ENCODE data around the gene HPCA.
A peak's percentile ranks its signal among the peaks of the same experiment; 100 is the strongest.

The HPCA gene

DNA sequence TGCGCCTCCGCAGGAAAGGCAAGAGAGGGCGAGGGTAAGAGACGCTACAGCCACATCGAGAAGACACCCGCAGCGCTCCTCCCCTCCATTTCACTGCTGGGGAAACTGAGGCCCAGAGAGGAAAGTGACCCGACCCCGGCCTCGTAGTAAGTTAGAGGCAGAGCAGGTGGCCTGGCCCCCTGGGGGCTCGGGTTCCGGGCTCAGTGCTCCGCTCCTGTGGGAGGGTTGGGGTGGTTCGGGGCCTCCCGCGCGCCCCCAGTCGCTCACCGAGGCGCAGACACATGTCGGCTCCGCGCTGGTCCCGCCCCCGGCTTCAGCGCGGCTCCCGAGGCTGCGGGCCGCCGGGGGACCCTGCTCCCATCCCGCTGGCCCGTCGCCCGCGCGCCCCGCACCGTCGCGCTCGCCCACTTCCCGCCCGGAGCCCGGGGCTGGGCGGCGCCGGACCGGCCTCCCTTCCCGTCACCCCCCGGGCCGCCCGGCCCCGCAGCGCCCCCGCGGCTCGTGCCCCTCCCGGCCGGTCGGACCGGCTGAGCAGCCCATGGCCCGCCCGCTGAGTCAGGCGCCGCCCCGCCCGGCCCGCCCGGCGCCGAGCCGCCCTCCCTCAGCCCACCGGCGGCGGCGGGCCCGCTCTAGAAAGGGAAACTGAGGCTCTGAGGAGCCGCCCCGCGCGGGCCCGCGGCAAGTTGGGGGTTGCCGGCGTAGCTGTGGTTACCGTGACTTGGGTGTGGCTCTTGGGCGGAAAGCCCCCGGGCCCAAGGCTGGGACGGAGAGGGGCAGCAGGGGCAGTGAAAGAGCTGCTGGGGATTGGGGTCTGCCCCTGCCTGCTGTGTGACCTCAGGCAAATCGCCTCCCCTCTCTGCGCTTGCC, 14.9 kb downstream of the HPCA start, which contains the start of gene TMEM54:
TMEM54 (minus strand) TSS at position 434 of the 867 bp plus-strand sequence; CDS start at position 283, 151 bp downstream.
- H3K27me3 ChIP-seq (ENCODE audit: insufficient read depth, low read length, poor library complexity): peaks cover 5% of the 10 kb centered on the region
- peak within 1 kb of the TSS; percentile 74 for H3K4me2 ChIP-seq (ENCODE audit: low read length)
- no peaks in the 10 kb centered on the region for H3K79me2 ChIP-seq (ENCODE audit: control insufficient read depth, insufficient read depth, low read length)
- H3K4me3 ChIP-seq (ENCODE audit: low read length): peak within 1 kb of the TSS; percentile 22
- no peak within 1 kb of the TSS for H2AK5ac ChIP-seq (ENCODE audit: low read length)
- no peaks in the 10 kb centered on the region for H3K4me1 ChIP-seq (ENCODE audit: control insufficient read depth, low read depth, low read length)
- WGBS (ENCODE audit: extremely low coverage, insufficient coverage, low lambda C conversion rate): no CpG with 5 or more reads among the region's 92 CpGs
- no peak within 1 kb of the TSS for H3K27ac ChIP-seq (ENCODE audit: low read depth, low read length)
- peak within 1 kb of the TSS; percentile 76 for H3K56ac ChIP-seq (ENCODE audit: low read length)
- peak within 1 kb of the TSS; percentile 10 for H3K18ac ChIP-seq (ENCODE audit: low read length)
- no peaks in the 10 kb centered on the region for H3K36me3 ChIP-seq (ENCODE audit: control insufficient read depth, insufficient read depth, low read length)
- no peak within 1 kb of the TSS for H2BK5ac ChIP-seq (ENCODE audit: low read length)
- no peak within 1 kb of the TSS for H2BK120ac ChIP-seq (ENCODE audit: low read depth, low read length)
- no peak within 1 kb of the TSS for H4K5ac ChIP-seq (ENCODE audit: low read length)
- no peak within 1 kb of the TSS for H2BK15ac ChIP-seq (replicated peaks; ENCODE audit: low read depth)
- H3K9ac ChIP-seq (ENCODE audit: low read length): peak within 1 kb of the TSS; percentile 53
- no peak within 1 kb of the TSS for H4K8ac ChIP-seq (ENCODE audit: low read depth, low read length)
- DNase-seq: no peak
- no peak within 1 kb of the TSS for H3K23ac ChIP-seq (ENCODE audit: low read length)
- H3K4ac ChIP-seq (ENCODE audit: low read depth, low read length): peak within 1 kb of the TSS; percentile 37
- no peaks in the 10 kb centered on the region for H3K79me1 ChIP-seq (ENCODE audit: low read length)

DNA sequence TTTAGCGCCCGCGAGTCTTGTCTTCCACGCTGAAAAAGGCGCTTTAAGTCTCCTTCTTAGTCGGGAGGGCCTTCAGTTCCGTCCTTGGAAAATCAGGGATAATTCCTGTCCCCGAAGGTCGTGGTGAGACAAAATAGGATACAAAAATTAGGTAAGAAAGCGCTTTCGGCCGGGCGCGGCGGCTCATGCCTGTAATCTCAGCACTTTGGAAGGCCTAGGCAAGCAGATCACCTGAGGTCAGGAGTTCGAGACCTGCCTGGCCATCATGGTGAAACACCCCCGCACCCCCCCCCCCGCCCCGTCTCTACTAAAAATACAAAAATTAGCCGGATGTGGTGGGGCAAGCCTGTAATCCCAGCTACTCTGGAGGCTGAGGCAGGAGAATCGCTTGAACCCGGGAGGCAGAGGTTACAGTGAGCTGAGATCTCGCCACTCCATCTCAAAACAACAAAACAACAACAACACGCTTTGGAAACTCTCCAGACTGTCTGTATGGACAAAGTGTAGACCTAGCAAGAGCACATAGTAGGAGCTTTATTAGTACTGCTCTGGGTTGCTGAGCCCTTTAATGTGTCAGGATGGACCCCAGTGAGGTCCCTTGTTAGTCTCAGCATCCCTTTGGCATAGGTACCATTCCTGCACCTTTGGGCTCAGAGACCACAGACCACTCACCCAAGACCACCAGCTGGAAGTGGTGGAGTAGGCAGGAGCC, 15.7 kb downstream of the HPCA start:
- Histone ChIP-seq H3K36me3 (ENCODE audit: control insufficient read depth, insufficient read depth, low read length) (no peaks in the 10 kb centered on the region), H3K79me1 (ENCODE audit: low read length) (no peaks in the 10 kb centered on the region), H3K18ac (ENCODE audit: low read length) (no peak overlapping the region), H3K4ac (ENCODE audit: low read depth, low read length) (no peak overlapping the region), H3K4me3 (ENCODE audit: low read length) (peak overlapping the region; percentile 22), H4K8ac (ENCODE audit: low read depth, low read length) (no peak overlapping the region), H2AK5ac (ENCODE audit: low read length) (no peak overlapping the region), H2BK15ac (replicated peaks; ENCODE audit: low read depth) (no peak overlapping the region), H3K4me1 (ENCODE audit: control insufficient read depth, low read depth, low read length) (no peaks in the 10 kb centered on the region), H3K56ac (ENCODE audit: low read length) (peak overlapping the region; percentile 76), H3K27me3 (ENCODE audit: insufficient read depth, low read length, poor library complexity) (peaks cover 5% of the 10 kb centered on the region), H3K27ac (ENCODE audit: low read depth, low read length) (no peak overlapping the region), H3K23ac (ENCODE audit: low read length) (no peak overlapping the region), H2BK120ac (ENCODE audit: low read depth, low read length) (no peak overlapping the region), H4K5ac (ENCODE audit: low read length) (no peak overlapping the region), H3K79me2 (ENCODE audit: control insufficient read depth, insufficient read depth, low read length) (no peaks in the 10 kb centered on the region), H3K9ac (ENCODE audit: low read length) (peak overlapping the region; percentile 53), H2BK5ac (ENCODE audit: low read length) (no peak overlapping the region), H3K4me2 (ENCODE audit: low read length) (peak overlapping the region; percentile 59)
- DNase-seq: no peak
- WGBS (ENCODE audit: extremely low coverage, insufficient coverage, low lambda C conversion rate): no CpG with 5 or more reads among the region's 24 CpGs

DNA sequence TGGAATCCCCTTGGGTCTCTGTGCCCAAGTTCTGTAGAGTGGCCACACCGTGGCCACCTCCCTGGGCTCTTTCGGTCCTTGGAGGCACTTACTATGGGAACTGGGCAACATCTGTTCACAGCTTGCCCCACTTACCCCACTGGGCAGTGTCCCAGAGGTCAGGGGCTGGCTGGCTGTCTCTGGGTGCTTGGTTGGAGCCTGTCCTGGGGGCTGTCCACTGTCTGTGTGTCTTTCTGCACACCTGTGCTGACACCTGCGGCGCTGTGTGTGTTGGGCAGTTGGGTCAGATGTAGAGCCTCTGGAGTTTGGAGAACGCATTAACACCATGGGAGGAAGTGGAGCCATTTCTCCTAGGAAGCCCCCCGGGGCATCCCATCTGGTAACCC, 16.2 kb downstream of the HPCA start:
- Histone ChIP-seq H3K27me3 (ENCODE audit: insufficient read depth, low read length, poor library complexity) (peaks cover 5% of the 10 kb centered on the region), H2BK15ac (replicated peaks; ENCODE audit: low read depth) (no peak overlapping the region), H3K4ac (ENCODE audit: low read depth, low read length) (no peak overlapping the region)

DNA sequence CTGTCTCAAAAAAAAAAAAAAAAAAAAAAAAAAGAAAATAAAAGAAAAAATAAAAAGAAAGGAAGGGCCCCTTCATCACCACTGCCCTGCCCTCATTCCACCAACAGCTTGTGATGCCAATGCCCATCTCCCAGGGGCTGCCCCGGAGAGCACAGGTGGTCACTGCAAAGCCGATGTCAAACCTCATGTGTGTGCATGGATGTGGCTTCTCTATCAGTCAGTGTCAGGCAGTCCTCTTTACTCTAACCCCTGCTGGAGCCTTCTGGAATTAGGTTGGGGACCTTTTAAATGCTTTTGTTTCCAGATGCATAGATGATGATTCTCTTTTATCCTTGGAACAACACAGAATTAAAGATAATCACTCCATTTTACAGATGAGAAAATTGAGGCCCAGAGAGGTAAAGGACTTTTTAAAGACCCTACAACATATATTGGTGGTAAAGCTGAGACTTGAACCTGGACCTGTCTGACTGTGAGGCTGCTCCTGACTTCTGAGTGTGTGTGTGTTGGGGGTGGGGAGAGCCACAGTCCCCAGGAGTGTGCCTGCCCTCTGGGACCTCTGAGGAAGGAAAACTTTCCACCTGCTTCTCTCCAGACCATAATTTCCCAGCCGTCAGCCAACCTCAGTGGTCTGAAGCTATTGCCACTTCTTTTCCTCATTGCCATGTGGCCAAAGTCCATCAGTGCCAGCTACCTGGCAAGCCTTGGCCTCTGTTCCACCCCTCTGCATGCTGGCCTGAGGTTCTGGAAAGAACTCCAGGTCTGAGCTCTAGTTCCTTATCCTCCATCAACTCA, 17.9 kb downstream of the HPCA start:
- Histone ChIP-seq H2BK120ac (ENCODE audit: low read depth, low read length) (no peak overlapping the region), H4K8ac (ENCODE audit: low read depth, low read length) (no peak overlapping the region), H3K9ac (ENCODE audit: low read length) (no peak overlapping the region), H3K4me3 (ENCODE audit: low read length) (no peak overlapping the region), H4K5ac (ENCODE audit: low read length) (no peak overlapping the region), H3K4me1 (ENCODE audit: control insufficient read depth, low read depth, low read length) (no peaks in the 10 kb centered on the region), H3K79me1 (ENCODE audit: low read length) (no peaks in the 10 kb centered on the region), H2BK5ac (ENCODE audit: low read length) (no peak overlapping the region), H3K56ac (ENCODE audit: low read length) (no peak overlapping the region), H3K27ac (ENCODE audit: low read depth, low read length) (no peak overlapping the region), H3K79me2 (ENCODE audit: control insufficient read depth, insufficient read depth, low read length) (no peaks in the 10 kb centered on the region), H2BK15ac (replicated peaks; ENCODE audit: low read depth) (no peak overlapping the region), H3K27me3 (ENCODE audit: insufficient read depth, low read length, poor library complexity) (peaks cover 5% of the 10 kb centered on the region), H2AK5ac (ENCODE audit: low read length) (no peak overlapping the region), H3K36me3 (ENCODE audit: control insufficient read depth, insufficient read depth, low read length) (no peaks in the 10 kb centered on the region), H3K23ac (ENCODE audit: low read length) (no peak overlapping the region), H3K4ac (ENCODE audit: low read depth, low read length) (no peak overlapping the region), H3K4me2 (ENCODE audit: low read length) (no peak overlapping the region), H3K18ac (ENCODE audit: low read length) (no peak overlapping the region)
- no peak for DNase-seq
- whole genome bisulfite sequencing (ENCODE audit: extremely low coverage, insufficient coverage, low lambda C conversion rate): no CpG with 5 or more reads among the region's 3 CpGs

More for the DNA sequence above, 16.2 kb downstream of the HPCA start:
- WGBS (ENCODE audit: extremely low coverage, insufficient coverage, low lambda C conversion rate): no CpG with 5 or more reads among the region's 6 CpGs
- no peaks in the 10 kb centered on the region for H3K79me1 ChIP-seq (ENCODE audit: low read length)
- H3K79me2 ChIP-seq (ENCODE audit: control insufficient read depth, insufficient read depth, low read length): no peaks in the 10 kb centered on the region
- H3K56ac ChIP-seq (ENCODE audit: low read length): no peak overlapping the region
- H3K4me1 ChIP-seq (ENCODE audit: control insufficient read depth, low read depth, low read length): no peaks in the 10 kb centered on the region
- H4K8ac ChIP-seq (ENCODE audit: low read depth, low read length): no peak overlapping the region
- H2BK120ac ChIP-seq (ENCODE audit: low read depth, low read length): no peak overlapping the region
- H4K5ac ChIP-seq (ENCODE audit: low read length): no peak overlapping the region
- no peak overlapping the region for H3K23ac ChIP-seq (ENCODE audit: low read length)
- no peak overlapping the region for H2AK5ac ChIP-seq (ENCODE audit: low read length)
- DNase-seq: no peak
- H3K4me3 ChIP-seq (ENCODE audit: low read length): no peak overlapping the region
- no peak overlapping the region for H3K18ac ChIP-seq (ENCODE audit: low read length)
- H3K36me3 ChIP-seq (ENCODE audit: control insufficient read depth, insufficient read depth, low read length): no peaks in the 10 kb centered on the region
- no peak overlapping the region for H2BK5ac ChIP-seq (ENCODE audit: low read length)
- H3K27ac ChIP-seq (ENCODE audit: low read depth, low read length): no peak overlapping the region
- H3K9ac ChIP-seq (ENCODE audit: low read length): no peak overlapping the region
- no peak overlapping the region for H3K4me2 ChIP-seq (ENCODE audit: low read length)

DNA sequence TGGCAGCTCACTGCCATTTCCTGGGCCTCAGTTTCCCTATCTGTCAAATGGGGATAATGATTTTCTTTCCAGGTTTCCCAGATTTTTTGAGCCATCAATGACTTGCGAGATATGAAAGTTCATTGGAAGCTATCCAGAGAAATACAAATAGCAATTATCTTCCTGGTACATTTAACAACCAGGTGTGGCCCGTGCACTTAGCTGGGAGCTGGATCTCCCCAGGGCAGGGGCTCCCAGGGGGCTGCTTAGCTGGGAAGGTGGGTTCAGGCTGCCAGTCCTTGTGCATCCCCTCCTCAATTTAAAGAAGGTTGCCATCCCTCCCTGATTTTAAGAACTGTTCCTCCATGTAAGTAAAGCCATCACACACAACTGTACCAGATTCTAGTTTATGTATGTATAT, 18.5 kb downstream of the HPCA start:
- no CpG with 5 or more reads among the region's 2 CpGs for WGBS (ENCODE audit: extremely low coverage, insufficient coverage, low lambda C conversion rate)
- H3K79me2 ChIP-seq (ENCODE audit: control insufficient read depth, insufficient read depth, low read length): no peaks in the 10 kb centered on the region
- no peak overlapping the region for H3K4me2 ChIP-seq (ENCODE audit: low read length)
- H3K4me3 ChIP-seq (ENCODE audit: low read length): no peak overlapping the region
- H3K9ac ChIP-seq (ENCODE audit: low read length): no peak overlapping the region
- no peak overlapping the region for H4K5ac ChIP-seq (ENCODE audit: low read length)
- H4K8ac ChIP-seq (ENCODE audit: low read depth, low read length): no peak overlapping the region
- no peak overlapping the region for H2BK15ac ChIP-seq (replicated peaks; ENCODE audit: low read depth)
- H3K27ac ChIP-seq (ENCODE audit: low read depth, low read length): no peak overlapping the region
- no peaks in the 10 kb centered on the region for H3K4me1 ChIP-seq (ENCODE audit: control insufficient read depth, low read depth, low read length)
- H3K23ac ChIP-seq (ENCODE audit: low read length): no peak overlapping the region
- no peak overlapping the region for H3K56ac ChIP-seq (ENCODE audit: low read length)
- peaks cover 5% of the 10 kb centered on the region for H3K27me3 ChIP-seq (ENCODE audit: insufficient read depth, low read length, poor library complexity)
- H3K36me3 ChIP-seq (ENCODE audit: control insufficient read depth, insufficient read depth, low read length): no peaks in the 10 kb centered on the region
- no peak overlapping the region for H3K4ac ChIP-seq (ENCODE audit: low read depth, low read length)
- H3K79me1 ChIP-seq (ENCODE audit: low read length): no peaks in the 10 kb centered on the region
- H2BK120ac ChIP-seq (ENCODE audit: low read depth, low read length): no peak overlapping the region
- DNase-seq: no peak
- no peak overlapping the region for H3K18ac ChIP-seq (ENCODE audit: low read length)
- no peak overlapping the region for H2AK5ac ChIP-seq (ENCODE audit: low read length)
- H2BK5ac ChIP-seq (ENCODE audit: low read length): no peak overlapping the region

Data from mesendoderm (in vitro differentiated cells).